PFSK-1 (cell line): Measurements from ENCODE around the gene MAJIN.
A peak's percentile ranks its signal among the peaks of the same experiment; 100 is the strongest.

Experiments
- FOXP2 ChIP-seq: optimal IDR thresholded peaks from 2 replicates; pipeline ENCODE3; 2011; ENCODE audit warnings: borderline replicate concordance, control low read depth, inconsistent platforms; ENCODE audit not compliant: insufficient read depth; ENCODE audit errors: extremely low read length, extremely low read depth
- POLR2AphosphoS5 ChIP-seq: IDR thresholded peaks from 2 replicates; pipeline ENCODE4 v1.6.1; 2012; ENCODE audit warnings: low read depth, mild to moderate bottlenecking, control low read depth, low read length, moderate library complexity
- SIN3A ChIP-seq: IDR thresholded peaks from 2 replicates; pipeline ENCODE4 v1.6.1; 2012; ENCODE audit warnings: mild to moderate bottlenecking, low read length, moderate library complexity, borderline replicate concordance; ENCODE audit not compliant: insufficient read depth
- TAF1 ChIP-seq: IDR thresholded peaks from 2 replicates; pipeline ENCODE4 v1.6.1; 2012; ENCODE audit warnings: low read length, control low read depth, borderline replicate concordance; ENCODE audit not compliant: insufficient read depth
- TF ChIP-seq, protein P1 (sequence below), 2 experiments: IDR thresholded peaks; 2 replicates each; pipeline versions ENCODE4 v1.6.1 to v1.8.0; 2011 to 2012; ENCODE audit warnings: low read depth in 2 of 2, low read length in 2 of 2, control low read depth in 1 of 2, inconsistent platforms in 1 of 2, mild to moderate bottlenecking in 1 of 2, moderate library complexity in 1 of 2; ENCODE audit not compliant: insufficient read depth in 1 of 2

Gene MAJIN

DNA sequence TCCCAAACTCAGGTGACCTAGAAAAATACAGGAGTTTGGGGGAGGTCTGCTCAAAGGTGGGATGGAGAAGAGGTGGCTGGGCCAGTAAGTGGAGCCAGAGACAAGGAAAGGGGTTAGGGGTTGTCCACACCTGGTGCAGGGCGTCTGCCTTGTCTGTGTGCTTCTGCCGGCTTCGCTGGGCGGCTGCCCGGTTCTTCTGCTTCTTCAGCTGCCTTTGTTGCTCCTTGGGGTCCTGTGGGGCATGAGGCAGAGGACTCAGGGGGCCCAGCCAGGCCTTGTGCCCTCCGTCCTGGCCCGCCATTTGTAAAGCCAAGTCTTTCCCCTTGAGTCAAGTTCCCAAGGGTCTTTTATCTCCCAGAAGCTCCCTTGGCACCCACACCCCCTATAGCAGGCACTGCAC is 22.4 kb upstream of the MAJIN start:
- TF ChIP-seq TAF1 (no peak), SIN3A (no peak), POLR2AphosphoS5 (no peak), FOXP2 (no peak)
- TF ChIP-seq, protein P1, sequence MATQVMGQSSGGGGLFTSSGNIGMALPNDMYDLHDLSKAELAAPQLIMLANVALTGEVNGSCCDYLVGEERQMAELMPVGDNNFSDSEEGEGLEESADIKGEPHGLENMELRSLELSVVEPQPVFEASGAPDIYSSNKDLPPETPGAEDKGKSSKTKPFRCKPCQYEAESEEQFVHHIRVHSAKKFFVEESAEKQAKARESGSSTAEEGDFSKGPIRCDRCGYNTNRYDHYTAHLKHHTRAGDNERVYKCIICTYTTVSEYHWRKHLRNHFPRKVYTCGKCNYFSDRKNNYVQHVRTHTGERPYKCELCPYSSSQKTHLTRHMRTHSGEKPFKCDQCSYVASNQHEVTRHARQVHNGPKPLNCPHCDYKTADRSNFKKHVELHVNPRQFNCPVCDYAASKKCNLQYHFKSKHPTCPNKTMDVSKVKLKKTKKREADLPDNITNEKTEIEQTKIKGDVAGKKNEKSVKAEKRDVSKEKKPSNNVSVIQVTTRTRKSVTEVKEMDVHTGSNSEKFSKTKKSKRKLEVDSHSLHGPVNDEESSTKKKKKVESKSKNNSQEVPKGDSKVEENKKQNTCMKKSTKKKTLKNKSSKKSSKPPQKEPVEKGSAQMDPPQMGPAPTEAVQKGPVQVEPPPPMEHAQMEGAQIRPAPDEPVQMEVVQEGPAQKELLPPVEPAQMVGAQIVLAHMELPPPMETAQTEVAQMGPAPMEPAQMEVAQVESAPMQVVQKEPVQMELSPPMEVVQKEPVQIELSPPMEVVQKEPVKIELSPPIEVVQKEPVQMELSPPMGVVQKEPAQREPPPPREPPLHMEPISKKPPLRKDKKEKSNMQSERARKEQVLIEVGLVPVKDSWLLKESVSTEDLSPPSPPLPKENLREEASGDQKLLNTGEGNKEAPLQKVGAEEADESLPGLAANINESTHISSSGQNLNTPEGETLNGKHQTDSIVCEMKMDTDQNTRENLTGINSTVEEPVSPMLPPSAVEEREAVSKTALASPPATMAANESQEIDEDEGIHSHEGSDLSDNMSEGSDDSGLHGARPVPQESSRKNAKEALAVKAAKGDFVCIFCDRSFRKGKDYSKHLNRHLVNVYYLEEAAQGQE (IDR thresholded peaks at IDR 0.05; ENCODE audit: insufficient read depth in 1 of 2, low read depth in 2 of 2, low read length in 2 of 2) = no peak

- TF ChIP-seq TAF1 = 0 out of 2 replicates have a peak, but pooled peaks have one; percentile 60
- TF ChIP-seq POLR2AphosphoS5 = peak; percentile 39; the same call in 1 of the 2 replicates
- no peak for TF ChIP-seq FOXP2
- TF ChIP-seq SIN3A = 0 out of 2 replicates have a peak, but pooled peaks have one; percentile 39
- TF ChIP-seq, protein P1 (IDR thresholded peaks at IDR 0.05; ENCODE audit: insufficient read depth in 1 of 2, low read depth in 2 of 2, low read length in 2 of 2) = peak in 1 of 2 experiments; percentile 36; a peak in 1 of 4 replicates
Observed at GRCh38 chr11:64990222-64990923, 18.5 kb upstream of the MAJIN start.

DNA sequence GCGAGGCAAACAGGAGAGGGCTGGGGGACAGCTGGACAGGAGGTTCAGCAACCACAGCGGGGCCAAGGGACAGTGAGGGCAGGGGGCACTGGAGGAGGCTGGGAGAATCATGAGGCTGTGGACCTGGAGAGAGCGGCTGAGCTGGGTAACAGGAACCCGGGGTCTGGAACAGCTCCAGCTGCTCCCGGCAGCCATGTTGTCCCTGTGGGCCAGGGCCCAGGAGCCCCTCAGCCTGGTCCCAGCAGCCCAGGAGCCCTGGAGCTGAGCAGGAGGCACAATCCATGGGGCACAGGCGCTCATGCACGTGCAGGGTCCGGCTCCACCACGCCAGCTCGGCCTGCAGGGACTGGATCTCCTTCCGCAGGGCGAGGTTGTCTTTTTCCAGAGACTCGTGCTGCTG is 17.5 kb upstream of the MAJIN start:
- TF ChIP-seq, protein P1 (IDR thresholded peaks at IDR 0.05; ENCODE audit: insufficient read depth in 1 of 2, low read depth in 2 of 2, low read length in 2 of 2) = no peak
- TF ChIP-seq SIN3A (no peak), POLR2AphosphoS5 (no peak), FOXP2 (no peak), TAF1 (no peak)

GRCh38 chr11:64987998-64988854 is 16.3 kb upstream of the MAJIN start:
- no peak for TF ChIP-seq TAF1
- TF ChIP-seq SIN3A = no peak
- TF ChIP-seq FOXP2 = no peak

GRCh38 chr11:64976651-64977050 is 4.7 kb upstream of the MAJIN start:
- TF ChIP-seq FOXP2 (no peak), SIN3A (no peak)
